HEK293 (cell line): Measurements from ENCODE around the gene ANXA1.

Experiments
- IKZF3 ChIP-seq: fragments of 450-650 bp; IDR thresholded peaks from 2 replicates; pipeline ENCODE4 v1.5.0; 2018; ENCODE audit warnings: missing biosample characterization, mild to moderate bottlenecking, missing genetic modification characterization, moderate library complexity
- ZBTB49 ChIP-seq: fragments of 450-650 bp; formaldehyde crosslinking; IDR thresholded peaks from 2 replicates; pipeline ENCODE4 v1.5.1; 2016; ENCODE audit warnings: missing biosample characterization, missing genetic modification characterization, low read depth
- ZNF10 ChIP-seq: fragments of 450-650 bp; formaldehyde crosslinking; IDR thresholded peaks from 2 replicates; pipeline ENCODE4 v1.5.1; 2017; ENCODE audit warnings: missing biosample characterization, missing genetic modification characterization
- ZNF133 ChIP-seq: fragments of 450-650 bp; formaldehyde crosslinking; IDR thresholded peaks from 2 replicates; pipeline ENCODE4 v1.5.1; 2016; ENCODE audit warnings: missing biosample characterization, missing genetic modification characterization
- ZNF510 ChIP-seq: fragments of 450-650 bp; formaldehyde crosslinking; IDR thresholded peaks from 2 replicates; pipeline ENCODE4 v1.5.1; 2018; ENCODE audit warnings: mild to moderate bottlenecking, missing genetic modification characterization, missing biosample characterization; ENCODE audit not compliant: insufficient replicate concordance
- ZNF792 ChIP-seq: fragments of 450-650 bp; formaldehyde crosslinking; IDR thresholded peaks from 2 replicates; pipeline ENCODE4 v1.5.1; 2016; ENCODE audit warnings: missing biosample characterization, missing genetic modification characterization
- ZNF843 ChIP-seq: fragments of 450-650 bp; formaldehyde crosslinking; IDR thresholded peaks from 2 replicates; pipeline ENCODE4 v1.5.1; 2016; ENCODE audit warnings: missing biosample characterization, missing genetic modification characterization
- TF ChIP-seq, protein P1 (sequence below): fragments of 450-650 bp; formaldehyde crosslinking; IDR thresholded peaks from 2 replicates; pipeline ENCODE4 v1.5.1; 2016; ENCODE audit warnings: missing biosample characterization, missing genetic modification characterization

DNA sequence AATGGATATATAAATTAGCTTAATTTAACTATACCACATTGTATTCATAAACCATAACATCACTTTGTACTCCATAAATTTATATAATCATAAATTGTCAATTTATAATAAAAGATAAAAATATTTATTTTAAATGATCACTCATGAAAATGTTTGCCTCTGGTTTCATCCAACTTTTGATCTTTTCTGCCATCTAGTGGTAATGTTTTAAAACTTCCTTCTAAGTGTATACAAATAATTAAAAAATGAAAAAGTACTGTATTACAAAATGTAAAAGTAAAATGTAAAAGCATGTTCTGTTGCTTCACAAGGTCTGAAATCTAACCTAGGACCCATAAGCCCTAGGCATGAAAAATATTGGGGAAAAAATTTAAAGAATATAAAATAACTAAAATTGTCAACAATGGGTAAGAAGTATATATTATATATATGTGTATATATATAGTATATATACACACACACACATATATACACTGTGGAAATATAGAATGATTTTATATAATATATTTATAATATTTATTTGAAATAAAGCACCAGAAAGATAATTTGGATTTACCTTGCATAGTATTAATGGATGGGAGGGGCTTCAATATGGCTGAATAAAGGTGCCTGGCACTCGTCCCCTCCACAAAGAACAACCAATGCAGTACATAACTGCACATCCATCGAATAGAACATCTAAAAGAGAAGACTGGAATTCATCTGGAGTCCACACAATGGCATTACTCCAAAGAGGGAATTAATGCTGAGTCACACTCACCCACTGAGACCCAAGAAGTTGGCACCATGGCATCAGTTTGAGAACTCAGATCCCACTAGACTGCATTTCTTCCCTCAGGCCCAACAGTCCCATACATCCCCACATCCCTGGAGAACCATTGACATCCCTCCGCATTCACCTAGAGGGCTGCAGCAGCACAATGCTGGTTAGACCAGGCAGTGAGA, 32.5 kb downstream of the ANXA1 start:
- no peak for TF ChIP-seq ZNF792 (tag by site-specific recombination)
- TF ChIP-seq, protein P1, sequence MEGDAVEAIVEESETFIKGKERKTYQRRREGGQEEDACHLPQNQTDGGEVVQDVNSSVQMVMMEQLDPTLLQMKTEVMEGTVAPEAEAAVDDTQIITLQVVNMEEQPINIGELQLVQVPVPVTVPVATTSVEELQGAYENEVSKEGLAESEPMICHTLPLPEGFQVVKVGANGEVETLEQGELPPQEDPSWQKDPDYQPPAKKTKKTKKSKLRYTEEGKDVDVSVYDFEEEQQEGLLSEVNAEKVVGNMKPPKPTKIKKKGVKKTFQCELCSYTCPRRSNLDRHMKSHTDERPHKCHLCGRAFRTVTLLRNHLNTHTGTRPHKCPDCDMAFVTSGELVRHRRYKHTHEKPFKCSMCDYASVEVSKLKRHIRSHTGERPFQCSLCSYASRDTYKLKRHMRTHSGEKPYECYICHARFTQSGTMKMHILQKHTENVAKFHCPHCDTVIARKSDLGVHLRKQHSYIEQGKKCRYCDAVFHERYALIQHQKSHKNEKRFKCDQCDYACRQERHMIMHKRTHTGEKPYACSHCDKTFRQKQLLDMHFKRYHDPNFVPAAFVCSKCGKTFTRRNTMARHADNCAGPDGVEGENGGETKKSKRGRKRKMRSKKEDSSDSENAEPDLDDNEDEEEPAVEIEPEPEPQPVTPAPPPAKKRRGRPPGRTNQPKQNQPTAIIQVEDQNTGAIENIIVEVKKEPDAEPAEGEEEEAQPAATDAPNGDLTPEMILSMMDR (tag by site-specific recombination): no peak
- TF ChIP-seq ZNF10 (tag by site-specific recombination): no peak
- TF ChIP-seq ZNF133 (tag by site-specific recombination): no peak
- TF ChIP-seq IKZF3 (tag by site-specific recombination): no peak
- TF ChIP-seq ZNF843 (tag by site-specific recombination): no peak
- no peak for TF ChIP-seq ZNF510 (tag by site-specific recombination)
- no peak for TF ChIP-seq ZBTB49
